Neural progenitor cell (in vitro differentiated cells): ENCODE measurements around the gene RAB3D. TPM values are rescaled to one million over a fixed set of nuclear protein-coding genes. Genes with fewer than 3 reads are reported as not detected.

ENCODE experiments used
- DNase-seq: peaks from one replicate; pipeline ENCODE4 v3.0.0-alpha.2; 2016; ENCODE audit warnings: low spot score
- H2AFZ ChIP-seq: fragments of 200-600 bp; sonication (generic); replicated peaks from 2 replicates; pipeline ENCODE4 v1.6.1; 2016; ENCODE audit warnings: antibody characterized with exemption
- H3F3A ChIP-seq: fragments of 200-600 bp; sonication (generic); 2 replicates; pipeline ENCODE4 v1.6.1; 2016; ENCODE audit warnings: antibody characterized with exemption, low read depth
- H3K27ac ChIP-seq: fragments of 200-600 bp; sonication (generic); 2 replicates; pipeline ENCODE4 v1.5.1; 2016; ENCODE audit warnings: mild to moderate bottlenecking
- H3K27me3 ChIP-seq: fragments of 200-600 bp; sonication (generic); 2 replicates; pipeline ENCODE4 v1.6.1; 2016; ENCODE audit warnings: mild to moderate bottlenecking, moderate library complexity
- H3K36me3 ChIP-seq: fragments of 200-600 bp; sonication (generic); 2 replicates; pipeline ENCODE4 v1.5.1; 2016
- H3K4me1 ChIP-seq: fragments of 200-600 bp; sonication (generic); 2 replicates; pipeline ENCODE4 v1.6.1; 2016; ENCODE audit warnings: mixed run types
- H3K4me2 ChIP-seq: fragments of 200-600 bp; sonication (generic); 2 replicates; pipeline ENCODE4 v1.6.1; 2016
- H3K4me3 ChIP-seq: fragments of 200-600 bp; sonication (generic); 2 replicates; pipeline ENCODE4 v1.5.1; 2016
- H3K79me2 ChIP-seq: fragments of 200-600 bp; sonication (generic); 2 replicates; pipeline ENCODE4 v1.6.1; 2016; ENCODE audit warnings: low read depth
- H3K9ac ChIP-seq: fragments of 200-600 bp; sonication (generic); 2 replicates; pipeline ENCODE4 v1.6.1; 2016
- H3K9me3 ChIP-seq: fragments of 200-600 bp; sonication (generic); 2 replicates; pipeline ENCODE4 v1.5.1; 2016; ENCODE audit warnings: low read depth
- H4K20me1 ChIP-seq: fragments of 200-600 bp; sonication (generic); 2 replicates; pipeline ENCODE4 v1.6.1; 2016; ENCODE audit warnings: low read depth
- H3K27ac Mint-ChIP-seq: 3 replicates; pipeline ENCODE4 v1.8.0; 2021; ENCODE audit warnings: mixed read lengths
- H3K27me3 Mint-ChIP-seq: 2 replicates; pipeline ENCODE4 v1.8.0; 2022; ENCODE audit warnings: low read depth, mild to moderate bottlenecking, inconsistent platforms, moderate library complexity, mixed read lengths; ENCODE audit not compliant: insufficient read depth
- H3K36me3 Mint-ChIP-seq: 3 replicates; pipeline ENCODE4 v1.8.0; 2021; ENCODE audit warnings: mixed read lengths
- H3K4me1 Mint-ChIP-seq: 3 replicates; pipeline ENCODE4 v1.8.0; 2021; ENCODE audit warnings: mixed read lengths
- H3K4me3 Mint-ChIP-seq: 3 replicates; pipeline ENCODE4 v1.8.0; 2021; ENCODE audit warnings: mild to moderate bottlenecking, moderate library complexity, mixed read lengths
- H3K9me3 Mint-ChIP-seq: 3 replicates; pipeline ENCODE4 v1.8.0; 2020; ENCODE audit warnings: mixed read lengths
- EZH2 ChIP-seq: fragments of 200-600 bp; sonication (generic); IDR thresholded peaks from 2 replicates; pipeline ENCODE4 v1.6.1; 2017; ENCODE audit warnings: antibody characterized with exemption, mild to moderate bottlenecking, moderate library complexity
- EZH2phosphoT487 ChIP-seq: fragments of 200-600 bp; sonication (generic); IDR thresholded peaks from 2 replicates; pipeline ENCODE4 v1.6.1; 2017; ENCODE audit warnings: antibody characterized with exemption
- total RNA-seq: library from RNA; depleted of rRNA; stranded (reverse); fragments of >200 nt; gene quantifications from 2 replicates; pipeline ENCODE4 v1.2.3, GENCODE V29; 2015; ENCODE audit warnings: low replicate concordance
- TF ChIP-seq, protein P1 (sequence below): fragments of 200-600 bp; sonication (generic); IDR thresholded peaks from 2 replicates; pipeline ENCODE4 v1.5.1; 2017; ENCODE audit warnings: antibody characterized with exemption, mild to moderate bottlenecking

RAB3D gene
- total RNA-seq, 1 donor from 2014 or later = 5.5 TPM

DNA sequence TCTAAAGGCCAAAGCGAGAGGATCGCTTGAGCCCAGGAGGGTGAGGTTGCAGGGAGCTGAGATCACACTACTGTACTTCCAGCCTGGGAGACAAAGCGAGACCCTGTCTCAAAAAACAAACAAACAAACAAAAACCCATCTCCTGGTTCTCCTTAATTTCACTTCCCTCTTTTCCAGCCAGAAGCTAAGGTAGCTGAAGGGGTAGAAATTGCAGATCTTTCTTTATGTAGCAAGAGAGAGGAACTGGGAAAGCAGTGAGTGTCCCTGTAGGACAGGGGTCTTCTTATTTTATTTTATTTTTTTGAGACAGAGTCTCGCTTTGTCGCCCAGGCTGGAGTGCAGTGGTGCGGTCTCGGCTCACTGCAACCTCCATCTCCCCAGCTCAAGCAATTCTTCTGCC lies 48.0 kb downstream of the RAB3D start:
- H3K36me3 Mint-ChIP-seq = no peaks in the 10 kb centered on the region
- TF ChIP-seq EZH2 = no peak
- no peak for TF ChIP-seq EZH2phosphoT487
- TF ChIP-seq, protein P1, sequence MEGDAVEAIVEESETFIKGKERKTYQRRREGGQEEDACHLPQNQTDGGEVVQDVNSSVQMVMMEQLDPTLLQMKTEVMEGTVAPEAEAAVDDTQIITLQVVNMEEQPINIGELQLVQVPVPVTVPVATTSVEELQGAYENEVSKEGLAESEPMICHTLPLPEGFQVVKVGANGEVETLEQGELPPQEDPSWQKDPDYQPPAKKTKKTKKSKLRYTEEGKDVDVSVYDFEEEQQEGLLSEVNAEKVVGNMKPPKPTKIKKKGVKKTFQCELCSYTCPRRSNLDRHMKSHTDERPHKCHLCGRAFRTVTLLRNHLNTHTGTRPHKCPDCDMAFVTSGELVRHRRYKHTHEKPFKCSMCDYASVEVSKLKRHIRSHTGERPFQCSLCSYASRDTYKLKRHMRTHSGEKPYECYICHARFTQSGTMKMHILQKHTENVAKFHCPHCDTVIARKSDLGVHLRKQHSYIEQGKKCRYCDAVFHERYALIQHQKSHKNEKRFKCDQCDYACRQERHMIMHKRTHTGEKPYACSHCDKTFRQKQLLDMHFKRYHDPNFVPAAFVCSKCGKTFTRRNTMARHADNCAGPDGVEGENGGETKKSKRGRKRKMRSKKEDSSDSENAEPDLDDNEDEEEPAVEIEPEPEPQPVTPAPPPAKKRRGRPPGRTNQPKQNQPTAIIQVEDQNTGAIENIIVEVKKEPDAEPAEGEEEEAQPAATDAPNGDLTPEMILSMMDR = no peak
- no peaks in the 10 kb centered on the region for H3K27me3 ChIP-seq
- peaks cover 4% of the 10 kb centered on the region for H3K4me1 ChIP-seq
- H3K9me3 Mint-ChIP-seq = no peaks in the 10 kb centered on the region
- no peak overlapping the region for H3K4me3 ChIP-seq
- H3K79me2 ChIP-seq = no peaks in the 10 kb centered on the region
- H3K4me1 Mint-ChIP-seq = peaks cover 6% of the 10 kb centered on the region
- H3K27ac Mint-ChIP-seq = no peak overlapping the region
- H4K20me1 ChIP-seq = no peaks in the 10 kb centered on the region
- peaks cover 2% of the 10 kb centered on the region for H3K27me3 Mint-ChIP-seq
- no peaks in the 10 kb centered on the region for H3K36me3 ChIP-seq
- no peak overlapping the region for H2AFZ ChIP-seq
- no peak overlapping the region for H3K9ac ChIP-seq
- H3K27ac ChIP-seq = no peak overlapping the region
- no peaks in the 10 kb centered on the region for H3F3A ChIP-seq
- H3K9me3 ChIP-seq = no peaks in the 10 kb centered on the region
- H3K4me2 ChIP-seq = no peak overlapping the region
- DNase-seq = no peak
- H3K4me3 Mint-ChIP-seq = no peak overlapping the region

DNA sequence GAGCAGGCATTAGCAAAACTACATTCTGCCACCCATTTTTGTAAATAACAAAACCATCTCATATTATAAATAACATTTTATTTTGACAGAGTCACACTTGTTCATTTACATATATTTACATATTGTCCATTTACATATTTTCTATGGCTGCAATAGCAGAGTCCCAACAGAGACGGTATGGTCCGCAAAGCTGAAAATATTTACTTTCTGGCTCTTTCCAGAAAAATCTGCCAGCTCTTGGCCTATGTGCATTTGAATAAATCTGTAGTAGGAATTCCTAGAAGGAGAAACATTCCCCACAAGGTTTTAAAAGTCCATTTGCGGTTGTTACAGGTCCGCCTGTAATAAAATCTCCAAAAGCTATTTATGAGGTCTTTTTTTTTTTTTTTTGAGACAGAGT lies 49.2 kb downstream of the RAB3D start:
- Mint-ChIP-seq H3K27ac (no peak overlapping the region), H3K9me3 (no peaks in the 10 kb centered on the region), H3K4me3 (no peak overlapping the region), H3K4me1 (peaks cover 6% of the 10 kb centered on the region), H3K36me3 (no peaks in the 10 kb centered on the region), H3K27me3 (peaks cover 3% of the 10 kb centered on the region)
- Histone ChIP-seq H3K4me1 (peaks cover 4% of the 10 kb centered on the region), H3K4me2 (no peak overlapping the region), H4K20me1 (no peaks in the 10 kb centered on the region), H3K79me2 (no peaks in the 10 kb centered on the region), H3F3A (no peaks in the 10 kb centered on the region), H3K27ac (no peak overlapping the region), H3K9ac (no peak overlapping the region), H3K27me3 (no peaks in the 10 kb centered on the region), H3K36me3 (no peaks in the 10 kb centered on the region), H2AFZ (no peak overlapping the region), H3K9me3 (no peaks in the 10 kb centered on the region), H3K4me3 (no peak overlapping the region)
- DNase-seq = no peak
- TF ChIP-seq, protein P1 = no peak
- no peak for TF ChIP-seq EZH2phosphoT487
- no peak for TF ChIP-seq EZH2

DNA sequence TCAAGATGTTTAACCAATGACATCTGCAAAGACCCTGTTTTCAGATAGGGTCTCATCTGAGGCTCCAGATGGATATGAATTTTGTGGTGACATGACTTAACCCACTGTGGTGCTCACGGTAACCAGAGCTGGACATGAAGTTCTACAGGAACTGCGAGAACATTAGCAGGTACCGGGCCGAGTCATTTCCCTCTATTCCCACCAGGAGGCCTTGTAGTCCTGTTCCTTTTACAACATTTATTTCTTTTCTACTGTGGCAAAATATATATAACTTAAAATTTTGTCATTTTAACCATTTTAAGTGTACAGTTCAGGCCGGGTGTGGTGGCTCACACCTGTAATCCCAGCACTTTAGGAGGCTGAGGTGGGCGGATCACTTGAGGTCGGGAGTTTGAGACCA lies 51.1 kb downstream of the RAB3D start:
- no peaks in the 10 kb centered on the region for H3K27me3 ChIP-seq
- H3K9ac ChIP-seq = no peak overlapping the region
- H3K4me2 ChIP-seq = no peak overlapping the region
- H3K36me3 Mint-ChIP-seq = no peaks in the 10 kb centered on the region
- no peak for DNase-seq
- no peaks in the 10 kb centered on the region for H4K20me1 ChIP-seq
- peaks cover 2% of the 10 kb centered on the region for H3K4me1 Mint-ChIP-seq
- no peaks in the 10 kb centered on the region for H3K4me1 ChIP-seq
- no peak overlapping the region for H3K4me3 Mint-ChIP-seq
- TF ChIP-seq, protein P1 = peak; percentile 29
- no peak for TF ChIP-seq EZH2phosphoT487
- H3K9me3 Mint-ChIP-seq = no peaks in the 10 kb centered on the region
- no peaks in the 10 kb centered on the region for H3K9me3 ChIP-seq
- H2AFZ ChIP-seq = no peak overlapping the region
- no peak overlapping the region for H3K4me3 ChIP-seq
- no peaks in the 10 kb centered on the region for H3F3A ChIP-seq
- H3K27ac Mint-ChIP-seq = no peak overlapping the region
- peaks cover 3% of the 10 kb centered on the region for H3K27me3 Mint-ChIP-seq
- no peak overlapping the region for H3K27ac ChIP-seq
- no peaks in the 10 kb centered on the region for H3K79me2 ChIP-seq
- no peaks in the 10 kb centered on the region for H3K36me3 ChIP-seq
